A673 (cell line): ENCODE data around the gene CCDC33. TPM values are rescaled to one million over a fixed set of nuclear protein-coding genes. Genes with fewer than 3 reads are reported as not detected.

Experiments
- BruUV-seq: library from RNA; stranded (reverse); fragments of 400-500 nt; replicated peaks from 2 replicates; lab custom pipeline; 2021; lab: Mats Ljungman, UMichigan
- CTCF ChIA-PET: fragments of 300-600 bp; sonication (Branson Sonifier 250); formaldehyde crosslinking; loops from one replicate; lab custom pipeline; 2022; ENCODE audit warnings: antibody characterized with exemption; lab: Charles Lee
- POLR2A ChIA-PET: fragments of 300-600 bp; sonication (Branson Sonifier 250); formaldehyde crosslinking; loops from one replicate; lab custom pipeline; 2022; ENCODE audit warnings: antibody characterized with exemption; ENCODE audit not compliant: low non-redundant PET; lab: Charles Lee
- DNase-seq: peaks from one replicate; pipeline ENCODE4 v3.0.0-alpha.2; 2015; ENCODE audit warnings: low spot score
- H3K27ac ChIP-seq: fragments of 200-600 bp; sonication (generic); 2 replicates; pipeline ENCODE4 v1.5.1; 2016; ENCODE audit warnings: mixed run types, low read depth, mild to moderate bottlenecking, mixed read lengths, antibody characterized with exemption, low read length; ENCODE audit not compliant: poor library complexity, severe bottlenecking
- H3K27me3 ChIP-seq: fragments of 200-600 bp; sonication (generic); replicated peaks from 2 replicates; pipeline ENCODE4 v1.6.1; 2017; ENCODE audit warnings: mixed run types, low read depth, mild to moderate bottlenecking, mixed read lengths, antibody characterized with exemption, low read length; ENCODE audit not compliant: insufficient read depth, poor library complexity
- H3K36me3 ChIP-seq: fragments of 200-600 bp; sonication (generic); 2 replicates; pipeline ENCODE4 v1.6.1; 2016; ENCODE audit warnings: mixed run types, mild to moderate bottlenecking, mixed read lengths, antibody characterized with exemption, low read length; ENCODE audit not compliant: insufficient read depth, poor library complexity, severe bottlenecking
- H3K4me1 ChIP-seq: fragments of 200-600 bp; sonication (generic); 2 replicates; pipeline ENCODE4 v1.6.1; 2017; ENCODE audit warnings: mixed run types, mild to moderate bottlenecking, mixed read lengths, antibody characterized with exemption, low read length; ENCODE audit not compliant: insufficient read depth, poor library complexity, severe bottlenecking
- H3K4me3 ChIP-seq: fragments of 200-600 bp; sonication (generic); 2 replicates; pipeline ENCODE4 v1.5.1; 2016; ENCODE audit warnings: low read depth, mixed run types, mild to moderate bottlenecking, mixed read lengths, low read length; ENCODE audit not compliant: poor library complexity, severe bottlenecking
- H3K9me3 ChIP-seq: fragments of 200-600 bp; sonication (generic); 2 replicates; pipeline ENCODE4 v1.6.1; 2016; ENCODE audit warnings: mixed run types, low read depth, mild to moderate bottlenecking, mixed read lengths, antibody characterized with exemption, low read length; ENCODE audit not compliant: poor library complexity, severe bottlenecking
- CTCF ChIP-seq: fragments of 300-800, 200-600 bp; sonication (generic); conservative IDR thresholded peaks from 2 replicates; pipeline ENCODE4 v1.5.1; 2017; ENCODE audit warnings: low read depth, mild to moderate bottlenecking, antibody characterized with exemption, low read length, moderate library complexity, mixed read lengths
- EZH2 ChIP-seq: fragments of 200-600 bp; sonication (generic); IDR thresholded peaks from 2 replicates; pipeline ENCODE4 v1.6.1; 2017; ENCODE audit warnings: borderline replicate concordance, low read depth, mild to moderate bottlenecking, mixed read lengths, antibody characterized with exemption, low read length; ENCODE audit not compliant: poor library complexity, severe bottlenecking
- intact Hi-C: fragments of 100-400 bp; cut with micrococcal nuclease; formaldehyde crosslinking; loops from one replicate; pipeline ENCODE4 v1.10.0; 2022; ENCODE audit not compliant: unreplicated experiment
- total RNA-seq: library from RNA; stranded (reverse); gene quantifications from 2 replicates; pipeline ENCODE4 v1.2.3, GENCODE V29; 2021

The CCDC33 gene
- total RNA-seq, 1 experiment from 2014 or later = not detected

GRCh38 chr15:74369756-74370155 lies 133.6 kb downstream of the CCDC33 start:
- H3K9me3 ChIP-seq = no peaks in the 10 kb centered on the region
- TF ChIP-seq EZH2 (no peak), CTCF (no peak)
- no peak overlapping the region for H3K27ac ChIP-seq
- H3K27me3 ChIP-seq = peaks cover 52% of the 10 kb centered on the region
- no peak for DNase-seq
- no peak overlapping the region for H3K4me3 ChIP-seq
- peaks cover 4% of the 10 kb centered on the region for H3K4me1 ChIP-seq
- intact Hi-C loops = loop anchor here (5.0 kb wide), 2 partner anchors 248 to 403 kb away; partner anchors contain the start of gene CLK3
- no TSS peak for BruUV-seq
- CTCF ChIA-PET = interaction anchor here (0.7 kb wide), 1 partner anchor 128 kb away, joined by 3 read pairs; no protein-coding TSS in a partner anchor
- no peaks in the 10 kb centered on the region for H3K36me3 ChIP-seq
- POLR2A ChIA-PET = no interaction called here

GRCh38 chr15:74370471-74370870 lies 134.3 kb downstream of the CCDC33 start:
- Histone ChIP-seq H3K36me3 (no peaks in the 10 kb centered on the region), H3K4me3 (no peak overlapping the region), H3K4me1 (peaks cover 7% of the 10 kb centered on the region), H3K27ac (no peak overlapping the region), H3K27me3 (peaks cover 46% of the 10 kb centered on the region), H3K9me3 (no peaks in the 10 kb centered on the region)
- ChIA-PET POLR2A (no interaction called here), CTCF (no interaction called here)
- no TSS peak for BruUV-seq
- TF ChIP-seq CTCF = no peak
- TF ChIP-seq EZH2 = no peak
- intact Hi-C loops = loop anchor here (5.0 kb wide), 2 partner anchors 247 to 402 kb away; partner anchors contain the start of gene CLK3
- no peak for DNase-seq

- Histone ChIP-seq H3K27ac (no peak overlapping the region), H3K36me3 (no peaks in the 10 kb centered on the region), H3K27me3 (peaks cover 28% of the 10 kb centered on the region), H3K4me3 (peak overlapping the region; percentile 53), H3K4me1 (peaks cover 7% of the 10 kb centered on the region), H3K9me3 (no peaks in the 10 kb centered on the region)
- CTCF ChIA-PET = interaction anchor here (0.6 kb wide), 1 partner anchor 66 kb away, joined by 6 read pairs; no protein-coding TSS in a partner anchor
- no peak for DNase-seq
- intact Hi-C loops = loop anchor here (5.0 kb wide), 2 partner anchors 244 to 399 kb away; partner anchors contain the start of gene CLK3
- no TSS peak for BruUV-seq
- POLR2A ChIA-PET = no interaction called here
- no peak for TF ChIP-seq CTCF
- no peak for TF ChIP-seq EZH2
These were observed 137.0 kb downstream of the CCDC33 start for GRCh38 chr15:74373056-74373650.
